HEK293 (cell line): ENCODE data around the gene C20orf173.

Experiments used
- CTCF ChIA-PET: fragments of 350-600 bp; formaldehyde crosslinking; extraction: SDS; loops from one replicate; lab custom pipeline; 2021; ENCODE audit warnings: antibody characterized with exemption; lab: Yijun Ruan, JAX
- POLR2A ChIA-PET: fragments of 300-600 bp; formaldehyde crosslinking; extraction: SDS; loops from one replicate; lab custom pipeline; 2020; ENCODE audit warnings: antibody characterized with exemption, inconsistent platforms; lab: Yijun Ruan, JAX
- H3K27ac ChIP-seq: fragments of 200-500 bp; sonication (Bioruptor generic); 2 replicates; pipeline ENCODE4 v1.5.1; 2014; ENCODE audit warnings: low read depth, low read length, control low read depth, inconsistent platforms; ENCODE audit errors: extremely low read depth
- H3K36me3 ChIP-seq, 2 experiments: fragments of 200-500 bp in 1 of 2; sonication (Bioruptor generic) in 1 of 2; 1 replicate in 1 of 2; 2 replicates in 1 of 2; pipeline ENCODE4 v1.5.1; 2014 to 2017; ENCODE audit warnings: inconsistent platforms in 2 of 2, low read length in 2 of 2; ENCODE audit not compliant: control insufficient read depth in 2 of 2, insufficient read depth in 1 of 2
- H3K4me1 ChIP-seq: fragments of 200-500 bp; sonication (Bioruptor generic); 2 replicates; pipeline ENCODE4 v1.5.1; 2014; ENCODE audit warnings: mild to moderate bottlenecking, low read length, inconsistent platforms; ENCODE audit not compliant: control insufficient read depth, insufficient read depth
- H3K4me3 ChIP-seq: 2 replicates; pipeline ENCODE4 v1.5.1; 2011; ENCODE audit warnings: low read depth, mild to moderate bottlenecking, control low read depth, low read length, moderate library complexity
- H3K9me3 ChIP-seq: fragments of 200-500 bp; sonication (Bioruptor generic); 2 replicates; pipeline ENCODE4 v1.5.1; 2014; ENCODE audit warnings: low read depth, low read length, inconsistent platforms; ENCODE audit not compliant: control insufficient read depth, insufficient read depth
- CTCF ChIP-seq: fragments of 450-650 bp; formaldehyde crosslinking; IDR thresholded peaks from 2 replicates; pipeline ENCODE4 v1.5.1; 2016; ENCODE audit warnings: missing biosample characterization, missing genetic modification characterization
- PBX3 ChIP-seq: sonication (generic); formaldehyde crosslinking; IDR thresholded peaks from 2 replicates; pipeline ENCODE4 v1.8.1; 2022; ENCODE audit warnings: mild to moderate bottlenecking, moderate library complexity, missing genetic modification reagents
- YY1 ChIP-seq: fragments of 450-650 bp; formaldehyde crosslinking; IDR thresholded peaks from 2 replicates; pipeline ENCODE4 v1.5.1; 2018; ENCODE audit warnings: missing biosample characterization, missing genetic modification characterization
- ZIC2 ChIP-seq: fragments of 450-650 bp; formaldehyde crosslinking; IDR thresholded peaks from 2 replicates; pipeline ENCODE4 v1.5.1; 2016; ENCODE audit warnings: missing biosample characterization, missing genetic modification characterization
- ZNF121 ChIP-seq: fragments of 450-650 bp; formaldehyde crosslinking; IDR thresholded peaks from 2 replicates; pipeline ENCODE4 v1.5.1; 2016; ENCODE audit warnings: missing biosample characterization, missing genetic modification characterization
- ZNF138 ChIP-seq: fragments of 450-650 bp; formaldehyde crosslinking; IDR thresholded peaks from 2 replicates; pipeline ENCODE4 v1.5.1; 2016; ENCODE audit warnings: missing biosample characterization, missing genetic modification characterization, borderline replicate concordance
- ZNF169 ChIP-seq: fragments of 450-650 bp; formaldehyde crosslinking; IDR thresholded peaks from 2 replicates; pipeline ENCODE4 v1.5.1; 2016; ENCODE audit warnings: missing biosample characterization, missing genetic modification characterization
- ZNF211 ChIP-seq: fragments of 450-650 bp; formaldehyde crosslinking; IDR thresholded peaks from 2 replicates; pipeline ENCODE4 v1.5.1; 2016; ENCODE audit warnings: low read depth, missing biosample characterization, missing genetic modification characterization
- ZNF24 ChIP-seq: fragments of 450-650 bp; formaldehyde crosslinking; IDR thresholded peaks from 2 replicates; pipeline ENCODE4 v1.5.1; 2016; ENCODE audit warnings: missing biosample characterization, missing genetic modification characterization
- ZNF362 ChIP-seq: fragments of 450-650 bp; formaldehyde crosslinking; IDR thresholded peaks from 2 replicates; pipeline ENCODE4 v1.5.1; 2016; ENCODE audit warnings: missing biosample characterization, missing genetic modification characterization
- ZNF37A ChIP-seq: fragments of 450-650 bp; IDR thresholded peaks from 2 replicates; pipeline ENCODE4 v1.5.1; 2018; ENCODE audit warnings: missing biosample characterization, missing genetic modification characterization
- ZNF513 ChIP-seq: fragments of 450-650 bp; IDR thresholded peaks from 2 replicates; pipeline ENCODE4 v1.5.1; 2018; ENCODE audit warnings: missing biosample characterization, missing genetic modification characterization
- ZNF623 ChIP-seq: fragments of 450-650 bp; formaldehyde crosslinking; IDR thresholded peaks from 2 replicates; pipeline ENCODE4 v1.5.1; 2016; ENCODE audit warnings: missing biosample characterization, missing genetic modification characterization
- ZNF654 ChIP-seq: fragments of 450-650 bp; formaldehyde crosslinking; IDR thresholded peaks from 2 replicates; pipeline ENCODE4 v1.5.1; 2016; ENCODE audit warnings: low read depth, missing biosample characterization, missing genetic modification characterization
- ZNF837 ChIP-seq: fragments of 450-650 bp; formaldehyde crosslinking; IDR thresholded peaks from 2 replicates; pipeline ENCODE4 v1.5.1; 2016; ENCODE audit warnings: missing biosample characterization, missing genetic modification characterization

The C20orf173 gene

DNA sequence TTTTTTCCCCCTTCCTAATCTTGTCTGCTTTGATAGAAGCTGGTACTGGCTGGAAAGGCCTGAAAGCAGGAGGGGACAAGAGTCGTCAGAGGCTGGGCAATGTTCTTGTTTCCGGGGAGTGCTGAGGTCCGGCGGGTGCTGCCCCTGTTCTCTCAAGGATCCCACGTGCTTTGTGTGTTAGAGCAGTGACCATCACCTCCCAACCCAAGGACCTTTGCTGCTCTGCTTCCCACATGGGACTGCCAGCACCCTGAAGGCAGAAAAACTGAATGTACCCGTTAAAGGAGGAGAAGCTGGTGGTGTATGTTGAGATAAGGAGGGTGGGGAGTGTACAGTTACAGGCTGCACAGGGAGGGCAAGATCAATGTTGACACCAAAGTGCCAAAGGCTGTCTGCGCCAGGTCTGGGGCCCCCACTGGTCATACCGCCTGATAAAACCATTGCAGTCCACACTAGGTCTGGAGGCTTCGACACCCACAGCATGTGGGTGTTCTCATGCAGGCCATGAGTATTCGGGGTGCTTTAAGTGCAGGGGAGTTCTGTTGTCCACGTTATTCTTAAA is 15.0 kb downstream of the C20orf173 start:
- TF ChIP-seq ZNF837 (tag by site-specific recombination) (no peak), ZNF138 (no peak), ZNF211 (tag by site-specific recombination) (no peak), ZNF623 (tag by site-specific recombination) (no peak), ZNF121 (tag by site-specific recombination) (no peak), ZNF169 (tag by site-specific recombination) (no peak)
- POLR2A ChIA-PET = no interaction called here
- Histone ChIP-seq H3K36me3 (peaks cover 5 to 60% of the 10 kb centered on the region in 2 experiments; a peak in 2 of 3 replicates), H3K27ac (no peak overlapping the region), H3K4me3 (no peak overlapping the region), H3K4me1 (no peaks in the 10 kb centered on the region), H3K9me3 (no peaks in the 10 kb centered on the region)
- CTCF ChIA-PET = interaction anchor here (0.6 kb wide), 1 partner anchor 1353 kb away, joined by 5 read pairs; no protein-coding TSS in a partner anchor

DNA sequence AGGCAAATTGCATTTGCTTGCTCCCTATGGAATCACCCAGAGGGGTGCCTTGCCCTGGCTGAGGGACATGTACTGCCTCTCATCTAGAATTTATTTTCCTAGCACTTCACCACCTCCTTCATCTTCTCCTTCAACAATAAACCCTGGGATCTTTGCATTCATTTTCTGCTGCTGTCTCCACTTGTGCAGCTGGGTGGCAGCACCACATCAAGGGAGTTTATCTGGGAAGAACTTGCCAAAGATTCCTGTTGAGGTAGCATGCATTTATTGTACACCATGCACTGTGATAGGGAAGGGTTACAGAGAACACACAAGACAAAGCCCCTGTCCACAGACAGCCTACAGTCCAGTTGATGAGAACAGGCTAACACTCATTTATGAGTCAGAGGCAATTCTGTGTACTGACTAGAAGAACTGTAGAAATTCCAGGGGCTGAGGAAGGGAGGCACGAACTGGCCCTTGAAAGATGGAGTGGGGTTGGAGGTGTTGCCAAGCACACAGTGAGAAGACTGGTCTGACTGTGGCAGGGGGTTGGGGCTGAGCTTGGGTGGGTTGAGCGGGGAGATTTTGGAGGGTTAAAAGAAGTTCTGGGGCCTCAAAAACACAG is 17.5 kb downstream of the C20orf173 start:
- no peak for TF ChIP-seq ZNF362 (tag by site-specific recombination)
- peak; percentile 67; the same call in 1 of the 2 replicates for TF ChIP-seq CTCF (tag by site-specific recombination)
- peak; percentile 82 for TF ChIP-seq ZNF654 (tag by site-specific recombination)
- no peak for TF ChIP-seq ZNF24
- TF ChIP-seq ZNF513 = peak; percentile 77; the same call in 1 of the 2 replicates
- TF ChIP-seq PBX3 = no peak
- TF ChIP-seq ZNF37A (tag by site-specific recombination) = no peak
- no peak overlapping the region for H3K27ac ChIP-seq
- no peaks in the 10 kb centered on the region for H3K9me3 ChIP-seq
- ChIA-PET CTCF (interaction anchor here (0.6 to 2.4 kb wide), 6 partner anchors 12 to 382 kb away, joined by 3 to 11 read pairs (median 3); no protein-coding TSS in a partner anchor), POLR2A (interaction anchor here (0.6 kb wide), 1 partner anchor 62 kb away, joined by 4 read pairs; no protein-coding TSS in a partner anchor)
- no peak overlapping the region for H3K4me3 ChIP-seq
- no peaks in the 10 kb centered on the region for H3K4me1 ChIP-seq
- H3K36me3 ChIP-seq = peaks cover 5 to 85% of the 10 kb centered on the region in 2 experiments; a peak in 2 of 3 replicates

DNA sequence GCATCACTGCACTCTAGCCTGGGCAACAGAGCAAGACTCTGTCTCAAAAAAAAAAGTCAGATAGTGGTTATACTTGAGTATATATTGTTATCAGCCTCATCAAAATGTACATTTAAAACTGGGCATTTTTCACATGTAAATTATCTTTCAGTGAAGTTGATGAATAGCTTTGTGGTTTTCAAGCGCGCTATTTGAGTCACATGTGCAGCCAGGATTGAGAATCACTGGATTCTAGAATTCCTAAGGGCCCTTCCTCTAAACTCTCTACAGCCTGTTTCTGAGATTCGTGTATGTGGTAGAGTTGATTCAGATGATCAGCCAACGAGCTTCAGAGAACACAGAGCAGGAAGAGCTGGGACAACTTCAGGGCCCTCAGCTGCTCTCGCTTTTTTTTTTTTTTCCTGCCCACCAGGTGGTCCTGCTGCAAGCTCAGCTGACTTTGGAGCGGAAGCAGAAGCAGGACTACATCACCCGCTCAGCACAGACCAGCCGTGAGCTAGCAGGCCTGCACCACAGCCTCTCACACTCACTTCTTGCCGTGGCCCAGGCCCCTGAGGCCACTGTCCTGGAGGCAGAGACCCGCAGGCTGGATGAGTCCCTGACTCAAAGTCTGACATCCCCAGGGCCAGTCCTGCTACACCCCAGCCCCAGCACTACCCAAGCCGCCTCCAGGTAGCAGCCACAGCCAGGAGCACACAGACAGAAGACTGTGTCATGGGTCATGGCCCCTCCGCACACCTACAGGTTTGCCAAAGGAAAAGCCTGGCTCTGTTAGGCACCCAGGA is 18.3 kb downstream of the C20orf173 start:
- ChIA-PET CTCF (interaction anchor here (0.5 to 2.4 kb wide), 11 partner anchors 24 to 443 kb away, joined by 3 to 11 read pairs (median 4); partner anchors contain the start of gene SCAND1), POLR2A (interaction anchor here (0.7 to 1.0 kb wide), 2 partner anchors 14 to 231 kb away, joined by 3 read pairs; partner anchors contain the start of gene RBM39)
- no peaks in the 10 kb centered on the region for H3K4me1 ChIP-seq
- TF ChIP-seq ZIC2 (tag by site-specific recombination) (0 out of 2 replicates have a peak, but pooled peaks have one; percentile 4), YY1 (tag by site-specific recombination) (no peak)
- TF ChIP-seq, all 188 proteins: peak for 1
- H3K9me3 ChIP-seq = no peaks in the 10 kb centered on the region
- no peak overlapping the region for H3K27ac ChIP-seq
- H3K36me3 ChIP-seq = peaks cover 5 to 93% of the 10 kb centered on the region in 2 experiments; a peak in 2 of 3 replicates
- H3K4me3 ChIP-seq = no peak overlapping the region
